SK-N-SH (cell line): Measurements from ENCODE around the gene ARID4A. TPM values are rescaled to one million over a fixed set of nuclear protein-coding genes. Genes with fewer than 3 reads are reported as not detected.

Experiments
- CTCF ChIA-PET: fragments of 300-600, 350-600 bp; formaldehyde crosslinking; extraction: SDS; loops from one replicate; lab custom pipeline; 2021; lab: Yijun Ruan, JAX
- POLR2A ChIA-PET: fragments of 350-600 bp; sonication (Branson Sonifier 250); formaldehyde crosslinking; extraction: SDS; loops from one replicate; lab custom pipeline; 2020; ENCODE audit warnings: antibody characterized with exemption, inconsistent platforms; lab: Yijun Ruan, JAX
- DNase-seq: peaks from one replicate; pipeline ENCODE4 v3.0.0; 2012
- H2AFZ ChIP-seq: fragments of 200-600 bp; sonication (generic); 2 replicates; pipeline ENCODE4 v1.8.1; 2016; ENCODE audit warnings: antibody characterized with exemption, mild to moderate bottlenecking, low read depth
- H3F3A ChIP-seq: fragments of 200-600 bp; sonication (generic); replicated peaks from 2 replicates; pipeline ENCODE3; 2016; ENCODE audit warnings: antibody characterized with exemption, mild to moderate bottlenecking; ENCODE audit not compliant: insufficient read depth
- H3K27ac ChIP-seq, 2 experiments: fragments of 200-500 bp in 1 of 2; fragments of 200-600 bp in 1 of 2; sonication (Bioruptor generic) in 1 of 2; sonication (generic), shearing (Covaris generic) in 1 of 2; 2 replicates each; pipeline versions ENCODE4 v1.5.1 to v1.6.1; 2014 to 2016; ENCODE audit warnings: low read depth in 2 of 2, inconsistent platforms in 1 of 2, low read length in 1 of 2, mild to moderate bottlenecking in 1 of 2, mixed read lengths in 1 of 2
- H3K27me3 ChIP-seq: fragments of 200-600 bp; sonication (generic), shearing (Covaris generic); 2 replicates; pipeline ENCODE4 v1.6.1; 2016; ENCODE audit warnings: mixed run types; ENCODE audit not compliant: insufficient read depth
- H3K36me3 ChIP-seq, 2 experiments: fragments of 200-500 bp in 1 of 2; fragments of 200-600 bp in 1 of 2; sonication (Bioruptor generic) in 1 of 2; sonication (generic) in 1 of 2; replicated peaks in 1 of 2; 2 replicates each; pipeline versions ENCODE3 to v1.5.1; 2014 to 2016; ENCODE audit warnings: low read length in 1 of 2, mild to moderate bottlenecking in 1 of 2; ENCODE audit not compliant: insufficient read depth in 2 of 2, control insufficient read depth in 1 of 2
- H3K4me1 ChIP-seq, 2 experiments: fragments of 200-500 bp in 1 of 2; fragments of 200-600 bp in 1 of 2; sonication (Bioruptor generic) in 1 of 2; sonication (generic), shearing (Covaris generic) in 1 of 2; 2 replicates each; pipeline versions ENCODE4 v1.5.1 to v1.6.1; 2014 to 2016; ENCODE audit warnings: low read depth in 1 of 2, low read length in 1 of 2, mixed run types in 1 of 2; ENCODE audit not compliant: insufficient read depth in 2 of 2, control insufficient read depth in 1 of 2
- H3K4me2 ChIP-seq: fragments of 200-600 bp; sonication (generic), shearing (Covaris generic); 2 replicates; pipeline ENCODE4 v1.6.1; 2017; ENCODE audit warnings: mixed run types
- H3K4me3 ChIP-seq, 2 experiments: fragments of 200-500 bp in 1 of 2; fragments of 200-600 bp in 1 of 2; sonication (Bioruptor generic) in 1 of 2; sonication (generic), shearing (Covaris generic) in 1 of 2; 2 replicates each; pipeline versions ENCODE4 v1.5.1 to v1.8.1; 2014 to 2016; ENCODE audit warnings: low read depth in 2 of 2, inconsistent platforms in 1 of 2, low read length in 1 of 2, mild to moderate bottlenecking in 1 of 2, mixed read lengths in 1 of 2, moderate library complexity in 1 of 2
- H3K79me2 ChIP-seq: fragments of 200-600 bp; sonication (generic); 2 replicates; pipeline ENCODE4 v1.8.1; 2017; ENCODE audit warnings: mild to moderate bottlenecking; ENCODE audit not compliant: insufficient read depth
- H3K9ac ChIP-seq: fragments of 200-600 bp; sonication (generic); 2 replicates; pipeline ENCODE4 v1.6.1; 2017; ENCODE audit warnings: mixed run types
- H3K9me2 ChIP-seq: fragments of 200-600 bp; sonication (generic); 2 replicates; pipeline ENCODE4 v1.6.1; 2017; ENCODE audit warnings: mixed run types
- H3K9me3 ChIP-seq: fragments of 200-600 bp; sonication (generic); 2 replicates; pipeline ENCODE4 v1.6.1; 2017; ENCODE audit warnings: mixed run types, mild to moderate bottlenecking, moderate library complexity
- H4K20me1 ChIP-seq: fragments of 200-600 bp; sonication (generic); 2 replicates; pipeline ENCODE4 v1.6.1; 2017; ENCODE audit warnings: mild to moderate bottlenecking, mixed run types; ENCODE audit not compliant: insufficient read depth
- CHD2 ChIP-seq: fragments of 150-350 bp; IDR thresholded peaks from 2 replicates; pipeline ENCODE4 v1.6.1; 2018; ENCODE audit warnings: low read length; ENCODE audit not compliant: partially characterized antibody
- ELF1 ChIP-seq: IDR thresholded peaks from 2 replicates; pipeline ENCODE4 v1.4.0; 2012
- EP300 ChIP-seq, 2 experiments: IDR thresholded peaks; 2 replicates each; pipeline versions ENCODE4 v1.4.0 to v1.6.1; 2012; ENCODE audit warnings: borderline replicate concordance in 1 of 2, low read depth in 1 of 2, low read length in 1 of 2
- EZH2phosphoT487 ChIP-seq: fragments of 200-600 bp; sonication (generic); IDR thresholded peaks from 2 replicates; pipeline ENCODE4 v1.6.1; 2017; ENCODE audit warnings: low read depth, mixed run types, mild to moderate bottlenecking, antibody characterized with exemption, moderate library complexity, borderline replicate concordance
- FOSL2 ChIP-seq: IDR thresholded peaks from 2 replicates; pipeline ENCODE4 v1.4.0; 2012; ENCODE audit warnings: low read depth, mild to moderate bottlenecking, moderate library complexity, borderline replicate concordance
- FOXM1 ChIP-seq: IDR thresholded peaks from 2 replicates; pipeline ENCODE4 v1.4.0; 2012; ENCODE audit warnings: low read depth, mild to moderate bottlenecking
- IRF3 ChIP-seq: fragments of 150-350 bp; IDR thresholded peaks from 2 replicates; pipeline ENCODE4 v1.6.1; 2016; ENCODE audit warnings: mild to moderate bottlenecking, low read depth, low read length
- JUND ChIP-seq: IDR thresholded peaks from 2 replicates; pipeline ENCODE4 v1.4.0; 2012
- MXI1 ChIP-seq: IDR thresholded peaks from 2 replicates; pipeline ENCODE4 v1.6.1; 2012; ENCODE audit warnings: mild to moderate bottlenecking, low read depth, low read length, improper control_type of control experiment
- NFIC ChIP-seq: IDR thresholded peaks from 2 replicates; pipeline ENCODE4 v1.4.0; 2012; ENCODE audit warnings: borderline replicate concordance
- NRF1 ChIP-seq: IDR thresholded peaks from 2 replicates; pipeline ENCODE4 v1.6.1; 2012; ENCODE audit warnings: low read depth, mild to moderate bottlenecking, low read length
- RAD21 ChIP-seq: IDR thresholded peaks from 2 replicates; pipeline ENCODE4 v1.6.1; 2012; ENCODE audit warnings: mild to moderate bottlenecking, low read length
- REST ChIP-seq: IDR thresholded peaks from 2 replicates; pipeline ENCODE4 v1.6.1; 2012; ENCODE audit warnings: mild to moderate bottlenecking, low read depth, low read length, moderate library complexity
- RFX5 ChIP-seq: IDR thresholded peaks from 2 replicates; pipeline ENCODE4 v1.6.1; 2012; ENCODE audit warnings: mild to moderate bottlenecking, improper control_type of control experiment, low read length
- RXRA ChIP-seq: IDR thresholded peaks from 2 replicates; pipeline ENCODE4 v1.4.0; 2012; ENCODE audit warnings: low read depth, mild to moderate bottlenecking, borderline replicate concordance
- SIN3A ChIP-seq: IDR thresholded peaks from 2 replicates; pipeline ENCODE4 v1.6.1; 2012; ENCODE audit warnings: low read depth, mild to moderate bottlenecking, low read length, moderate library complexity, borderline replicate concordance
- SMC3 ChIP-seq: IDR thresholded peaks from 2 replicates; pipeline ENCODE4 v1.6.1; 2012; ENCODE audit warnings: low read depth, low read length, improper control_type of control experiment
- TAF1 ChIP-seq: IDR thresholded peaks from 2 replicates; pipeline ENCODE4 v1.6.1; 2012; ENCODE audit warnings: low read depth, mild to moderate bottlenecking, low read length, moderate library complexity, borderline replicate concordance
- TCF12 ChIP-seq: IDR thresholded peaks from 2 replicates; pipeline ENCODE4 v1.4.0; 2012
- USF1 ChIP-seq: IDR thresholded peaks from 2 replicates; pipeline ENCODE4 v1.4.0; 2012; ENCODE audit warnings: low read depth, borderline replicate concordance
- WGBS: methylation state at CpG from one replicate; pipeline ENCODE4 v1.1.6; 2017; ENCODE audit warnings: low lambda C conversion rate; 5-methylcytosine and 5-hydroxymethylcytosine counted together
- polyA plus RNA-seq, 3 experiments: library from polyadenylated mRNA; depleted of rRNA; stranded (reverse); fragments of >200 nt; gene quantifications; 2 replicates each; pipeline ENCODE4 v1.2.3, GENCODE V29; 2012
- TF ChIP-seq, protein P1 (sequence below): IDR thresholded peaks from 2 replicates; pipeline ENCODE4; 2012
- TF ChIP-seq, protein P2 (sequence below): IDR thresholded peaks from 2 replicates; pipeline ENCODE4 v1.4.0; 2012; ENCODE audit warnings: low read depth
- TF ChIP-seq, protein P3 (sequence below): fragments of 200-600 bp; sonication (generic); IDR thresholded peaks from 2 replicates; pipeline ENCODE4 v1.6.1; 2017; ENCODE audit warnings: antibody characterized with exemption, mild to moderate bottlenecking, moderate library complexity

Gene ARID4A
- 4.6 and 5.6 TPM in 2 replicates for polyA plus RNA-seq (2012; rRNA removed)
- 4.8 and 7.2 TPM in 2 replicates for polyA plus RNA-seq (2012; cell fraction: cytosol; rRNA removed)
- 12.3 and 13.9 TPM in 2 replicates for polyA plus RNA-seq (2012; cell fraction: nucleus; rRNA removed)

DNA sequence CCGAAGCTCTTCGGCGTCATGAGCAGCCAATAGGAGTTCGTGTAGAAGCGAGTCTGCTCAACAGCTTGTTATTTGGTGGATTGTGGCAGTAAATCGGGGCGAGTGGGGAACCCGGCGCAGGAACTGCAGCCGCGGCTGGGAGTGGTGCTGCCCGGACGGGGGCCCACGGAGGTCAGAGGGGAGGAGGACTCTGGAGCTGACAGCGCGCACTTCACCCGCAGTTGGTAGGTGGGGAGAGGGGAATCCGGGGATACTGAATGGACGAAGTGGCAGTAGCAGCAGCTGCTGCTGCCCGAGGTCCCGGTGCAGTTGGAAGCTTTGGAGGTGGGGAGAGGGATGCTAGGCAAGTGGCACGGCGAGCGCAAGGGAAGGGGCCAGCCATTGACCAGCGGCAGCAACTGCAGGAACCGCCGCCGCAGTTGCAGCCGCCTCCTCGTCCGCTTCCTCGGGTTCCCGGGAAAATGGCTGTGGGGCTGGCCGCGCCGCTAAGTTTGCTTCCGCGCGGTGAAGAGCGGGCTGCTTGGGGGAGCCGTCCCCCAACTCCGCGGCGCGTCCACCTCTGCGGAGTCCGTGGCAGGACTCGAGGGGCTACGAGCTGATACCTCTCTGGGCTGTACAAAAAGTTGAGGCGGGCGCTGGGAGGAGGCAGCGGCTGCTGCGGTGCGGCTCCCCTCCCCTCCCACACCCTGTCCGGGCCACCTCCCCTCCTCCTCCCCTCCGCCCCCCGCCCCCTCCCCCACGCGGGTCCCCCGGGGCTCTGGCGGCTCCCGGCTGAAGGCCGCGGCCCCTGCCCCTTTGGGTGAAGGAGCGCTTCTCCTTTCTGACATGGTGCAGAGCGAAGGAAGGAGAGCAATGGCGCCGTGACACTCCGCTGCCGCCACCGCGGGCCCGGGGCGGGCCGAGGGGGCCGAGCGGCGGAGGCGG lies at the start of gene ARID4A:
TSS of gene ARID4A (plus strand) at position 79 of the 924 bp plus-strand sequence. CDS start 1,300 bp downstream, outside the sequence.
- peak within 1 kb of the TSS; percentile 91 to 100 for H3K4me3 ChIP-seq
- H3K79me2 ChIP-seq: peaks cover 83% of the 10 kb centered on the region
- H3K27me3 ChIP-seq: no peaks in the 10 kb centered on the region
- ChIA-PET CTCF (interaction anchor here (0.6 to 1.6 kb wide), 9 partner anchors 8 to 98 kb away, joined by 3 to 6 read pairs (median 3); no protein-coding TSS in a partner anchor), POLR2A (interaction anchor here (0.5 to 1.6 kb wide), 10 partner anchors 21 to 1031 kb away, joined by 3 to 8 read pairs (median 4); partner anchors contain the start of genes ACTR10, KIAA0586, PSMA3 and TIMM9)
- peak; percentile 78 for DNase-seq
- peak within 1 kb of the TSS; percentile 85 for H3K4me2 ChIP-seq
- H3K36me3 ChIP-seq: peaks cover 33 to 42% of the 10 kb centered on the region in 2 experiments
- WGBS: 3% methylated on average over 27 of the region's 79 CpGs
- peaks cover 6% of the 10 kb centered on the region for H3F3A ChIP-seq
- H3K9me2 ChIP-seq: no peaks in the 10 kb centered on the region
- H3K27ac ChIP-seq: peak within 1 kb of the TSS; percentile 97 to 100
- peak within 1 kb of the TSS; percentile 91 for H3K9ac ChIP-seq
- peaks cover 38% of the 10 kb centered on the region for H4K20me1 ChIP-seq
- peak within 1 kb of the TSS; percentile 78; the same call in 1 of the 2 replicates for H2AFZ ChIP-seq
- peaks cover 2 to 6% of the 10 kb centered on the region in 2 experiments; a peak in 2 of 4 replicates for H3K4me1 ChIP-seq
- no peaks in the 10 kb centered on the region for H3K9me3 ChIP-seq
- no peak for TF ChIP-seq CHD2
- no peak; the same call in 1 of the 2 replicates for TF ChIP-seq NRF1
- TF ChIP-seq RXRA: no peak
- TF ChIP-seq TCF12: no peak
- no peak; the same call in none of the 2 replicates for TF ChIP-seq MXI1
- no peak for TF ChIP-seq NFIC
- no peak for TF ChIP-seq EP300 (IDR thresholded peaks at IDR 0.05; ENCODE audit: borderline replicate concordance in 1 of 2, low read depth in 1 of 2, low read length in 1 of 2)
- TF ChIP-seq SMC3: no peak
- TF ChIP-seq FOSL2: no peak
- TF ChIP-seq, protein P1, sequence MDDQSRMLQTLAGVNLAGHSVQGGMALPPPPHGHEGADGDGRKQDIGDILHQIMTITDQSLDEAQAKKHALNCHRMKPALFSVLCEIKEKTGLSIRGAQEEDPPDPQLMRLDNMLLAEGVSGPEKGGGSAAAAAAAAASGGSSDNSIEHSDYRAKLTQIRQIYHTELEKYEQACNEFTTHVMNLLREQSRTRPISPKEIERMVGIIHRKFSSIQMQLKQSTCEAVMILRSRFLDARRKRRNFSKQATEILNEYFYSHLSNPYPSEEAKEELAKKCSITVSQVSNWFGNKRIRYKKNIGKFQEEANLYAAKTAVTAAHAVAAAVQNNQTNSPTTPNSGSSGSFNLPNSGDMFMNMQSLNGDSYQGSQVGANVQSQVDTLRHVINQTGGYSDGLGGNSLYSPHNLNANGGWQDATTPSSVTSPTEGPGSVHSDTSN: no peak
- TF ChIP-seq JUND: no peak
- TF ChIP-seq, protein P2, sequence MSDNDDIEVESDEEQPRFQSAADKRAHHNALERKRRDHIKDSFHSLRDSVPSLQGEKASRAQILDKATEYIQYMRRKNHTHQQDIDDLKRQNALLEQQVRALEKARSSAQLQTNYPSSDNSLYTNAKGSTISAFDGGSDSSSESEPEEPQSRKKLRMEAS: 0 out of 2 replicates have a peak, but pooled peaks have one; percentile 9
- TF ChIP-seq FOXM1: no peak
- peak; percentile 54 for TF ChIP-seq TAF1
- TF ChIP-seq RFX5: no peak
- TF ChIP-seq REST: 0 out of 2 replicates have a peak, but pooled peaks have one; percentile 27
- no peak for TF ChIP-seq IRF3
- TF ChIP-seq USF1: no peak
- TF ChIP-seq SIN3A: 0 out of 2 replicates have a peak, but pooled peaks have one; percentile 73
- TF ChIP-seq, protein P3, sequence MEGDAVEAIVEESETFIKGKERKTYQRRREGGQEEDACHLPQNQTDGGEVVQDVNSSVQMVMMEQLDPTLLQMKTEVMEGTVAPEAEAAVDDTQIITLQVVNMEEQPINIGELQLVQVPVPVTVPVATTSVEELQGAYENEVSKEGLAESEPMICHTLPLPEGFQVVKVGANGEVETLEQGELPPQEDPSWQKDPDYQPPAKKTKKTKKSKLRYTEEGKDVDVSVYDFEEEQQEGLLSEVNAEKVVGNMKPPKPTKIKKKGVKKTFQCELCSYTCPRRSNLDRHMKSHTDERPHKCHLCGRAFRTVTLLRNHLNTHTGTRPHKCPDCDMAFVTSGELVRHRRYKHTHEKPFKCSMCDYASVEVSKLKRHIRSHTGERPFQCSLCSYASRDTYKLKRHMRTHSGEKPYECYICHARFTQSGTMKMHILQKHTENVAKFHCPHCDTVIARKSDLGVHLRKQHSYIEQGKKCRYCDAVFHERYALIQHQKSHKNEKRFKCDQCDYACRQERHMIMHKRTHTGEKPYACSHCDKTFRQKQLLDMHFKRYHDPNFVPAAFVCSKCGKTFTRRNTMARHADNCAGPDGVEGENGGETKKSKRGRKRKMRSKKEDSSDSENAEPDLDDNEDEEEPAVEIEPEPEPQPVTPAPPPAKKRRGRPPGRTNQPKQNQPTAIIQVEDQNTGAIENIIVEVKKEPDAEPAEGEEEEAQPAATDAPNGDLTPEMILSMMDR: no peak
- no peak for TF ChIP-seq EZH2phosphoT487
- TF ChIP-seq RAD21: no peak
- TF ChIP-seq ELF1: no peak
